Sigmoid colon (tissue), 4 donors: ENCODE measurements around the gene SLC4A7.
"Not testable (repeated sequence)": the region's sequence is repeated elsewhere in the genome, so short reads cannot be mapped to it uniquely, and the experiment has no call there.

Experiments
- CTCF ChIP-seq, 4 experiments: fragments of 450-650 bp in 3 of 4; fragments of 200-600 bp in 1 of 4; IDR thresholded peaks; one replicate each; pipeline ENCODE4 v1.5.1; 2016 to 2019; ENCODE audit warnings: antibody characterized with exemption in 4 of 4, mild to moderate bottlenecking in 3 of 4, moderate library complexity in 2 of 4
- EP300 ChIP-seq, 4 donors: sonication (generic); formaldehyde crosslinking; IDR thresholded peaks; one replicate each; pipeline ENCODE4 v1.6.1; 2017; ENCODE audit warnings: antibody characterized with exemption in 4 of 4
- POLR2A ChIP-seq, 2 donors: fragments of 450-650 bp; IDR thresholded peaks; one replicate each; pipeline ENCODE4 v1.6.1; 2016; ENCODE audit warnings: antibody characterized with exemption in 2 of 2, mild to moderate bottlenecking in 2 of 2, moderate library complexity in 2 of 2
- POLR2AphosphoS5 ChIP-seq, 4 donors: sonication (generic); formaldehyde crosslinking; IDR thresholded peaks; one replicate each; pipeline ENCODE4 v1.6.1; 2017; ENCODE audit warnings: antibody characterized with exemption in 4 of 4

- TF ChIP-seq CTCF, POLR2A, POLR2AphosphoS5, EP300 (IDR thresholded peaks at IDR 0.05): not testable (repeated sequence)
Measured at GRCh38 chr3:27531193-27531751, 47.1 kb upstream of the SLC4A7 start.
